ENCODE data around the gene JUND. TPM values are rescaled to one million over a fixed set of nuclear protein-coding genes. Genes with fewer than 3 reads are reported as not detected.

JUND gene
- total and polyA plus RNA-seq, 8 donors = 78.6 to 1,659 (median 323) TPM

GRCh38 chr19:18279516-18280246 is 1.7 kb downstream of the JUND start:
- Histone ChIP-seq H3K27me3 (no peaks in the 10 kb centered on the region), H3K9me3 (no peaks in the 10 kb centered on the region), H3K4me1 (peaks cover 55 to 66% (median 63%) of the 10 kb centered on the region in 4 donors), H3K4me3 (peak overlapping the region; percentile 68 to 98 (median 90)), H3K27ac (peak overlapping the region; percentile 98 to 100 (median 100)), H3K36me3 (peaks cover 8 to 37% (median 21%) of the 10 kb centered on the region in 4 donors)
- intact Hi-C loops (cut with DNase I; ENCODE audit: low total_unique reads) = loop anchor here (5.0 kb wide), 1 partner anchor 48 kb away; no protein-coding TSS in a partner anchor
- DNase-seq = peak; percentile 92 to 98
- 0 to 1% (median 0%) methylated on average over 49 to 55 of the region's 55 CpGs for WGBS, 5 donors
- TF ChIP-seq POLR2A (IDR thresholded peaks at IDR 0.05) (peak in 2 of 4 donors; percentile 87 to 89), POLR2AphosphoS5 (IDR thresholded peaks at IDR 0.05) (peak; percentile 79 to 97 (median 90)), CTCF (IDR thresholded peaks at IDR 0.05) (peak in 5 of 7 experiments; percentile 47 to 85 (median 80)), EP300 (IDR thresholded peaks at IDR 0.05) (peak; percentile 20)

GRCh38 chr19:18279266-18279515 is 2.2 kb downstream of the JUND start:
- intact Hi-C loops (cut with DNase I; ENCODE audit: low total_unique reads) = loop anchor here (5.0 kb wide), 1 partner anchor 48 kb away; no protein-coding TSS in a partner anchor
- TF ChIP-seq POLR2AphosphoS5 (IDR thresholded peaks at IDR 0.05) = no peak
- no peak for TF ChIP-seq CTCF (IDR thresholded peaks at IDR 0.05)
- no peak for TF ChIP-seq POLR2A (IDR thresholded peaks at IDR 0.05)
- no peak for TF ChIP-seq EP300 (IDR thresholded peaks at IDR 0.05)
- H3K36me3 ChIP-seq = peaks cover 8 to 37% (median 21%) of the 10 kb centered on the region in 4 donors
- H3K27ac ChIP-seq = peak overlapping the region; percentile 98 to 100 (median 100)
- WGBS, 5 donors = 0% methylated on average over 5 of the region's 5 CpGs
- no peak for DNase-seq
- no peaks in the 10 kb centered on the region for H3K9me3 ChIP-seq
- peak overlapping the region; percentile 68 to 98 (median 90) for H3K4me3 ChIP-seq
- H3K27me3 ChIP-seq = no peaks in the 10 kb centered on the region
- H3K4me1 ChIP-seq = peaks cover 60 to 68% (median 66%) of the 10 kb centered on the region in 4 donors

GRCh38 chr19:18278521-18279265 is 2.7 kb downstream of the JUND start:
- intact Hi-C loops (cut with DNase I; ENCODE audit: low total_unique reads) = loop anchor here (5.0 kb wide), 1 partner anchor 49 kb away; no protein-coding TSS in a partner anchor
- Histone ChIP-seq H3K36me3 (peaks cover 8 to 37% (median 21%) of the 10 kb centered on the region in 4 donors), H3K4me3 (peak overlapping the region; percentile 68 to 98 (median 90)), H3K9me3 (no peaks in the 10 kb centered on the region), H3K4me1 (peaks cover 64 to 73% (median 71%) of the 10 kb centered on the region in 4 donors), H3K27ac (peak overlapping the region in 4 of 5 donors; percentile 99 to 100 (median 100)), H3K27me3 (no peaks in the 10 kb centered on the region)
- peak; percentile 52 to 72 for DNase-seq
- 50 to 61% (median 58%) methylated on average over 10 of the region's 10 CpGs for WGBS, 5 donors
- TF ChIP-seq POLR2A (IDR thresholded peaks at IDR 0.05) = no peak
- peak in 2 of 3 donors; percentile 55 to 86 for TF ChIP-seq POLR2AphosphoS5 (IDR thresholded peaks at IDR 0.05)
- peak in 1 of 7 experiments; percentile 26 for TF ChIP-seq CTCF (IDR thresholded peaks at IDR 0.05)
- no peak for TF ChIP-seq EP300 (IDR thresholded peaks at IDR 0.05)

- Histone ChIP-seq H3K27me3 (no peaks in the 10 kb centered on the region), H3K27ac (peak overlapping the region; percentile 43 to 85 (median 80)), H3K4me3 (peak overlapping the region in 2 of 4 donors; percentile 10 to 25), H3K9me3 (no peaks in the 10 kb centered on the region), H3K36me3 (peaks cover 8 to 37% (median 21%) of the 10 kb centered on the region in 4 donors), H3K4me1 (peaks cover 56 to 73% (median 59%) of the 10 kb centered on the region in 4 donors)
- intact Hi-C loops (cut with DNase I; ENCODE audit: low total_unique reads) = loop anchor here (5.0 kb wide), 1 partner anchor 52 kb away; no protein-coding TSS in a partner anchor
- WGBS, 5 donors = 18 to 24% (median 21%) methylated on average over 9 to 13 of the region's 13 CpGs
- TF ChIP-seq CTCF (IDR thresholded peaks at IDR 0.05) (no peak), EP300 (IDR thresholded peaks at IDR 0.05) (peak; percentile 48), POLR2AphosphoS5 (IDR thresholded peaks at IDR 0.05) (peak; percentile 70 to 95 (median 80)), POLR2A (IDR thresholded peaks at IDR 0.05) (no peak)
- DNase-seq = peak; percentile 89 to 94
These were observed 6.6 kb downstream of the JUND start for GRCh38 chr19:18274781-18275356.

Measured in stomach (tissue), 9 donors.